A549 (cell line): ENCODE data around the gene DPP10. TPM values are rescaled to one million over a fixed set of nuclear protein-coding genes. Genes with fewer than 3 reads are reported as not detected.

Source experiments
- ATAC-seq, 2 experiments: fragments of 200-7000 bp in 1 of 2; fragments of >200 bp in 1 of 2; cut with Nextera tagmentation in 1 of 2; cut with Tn5 transposase in 1 of 2; 3 replicates each; pipeline versions ENCODE4 v1.8.0 to v1.9.1; 2018 to 2020; ENCODE audit warnings: mild to moderate bottlenecking in 1 of 2, moderate library complexity in 1 of 2
- CTCF ChIA-PET: fragments of 300-600 bp; sonication (Branson Sonifier 250); formaldehyde crosslinking; extraction: SDS; loops from one replicate; lab custom pipeline; 2021; ENCODE audit warnings: antibody characterized with exemption, inconsistent platforms; lab: Yijun Ruan, JAX
- POLR2A ChIA-PET: fragments of 350-600 bp; formaldehyde crosslinking; extraction: SDS; loops from one replicate; lab custom pipeline; 2021; ENCODE audit warnings: antibody characterized with exemption, inconsistent platforms; lab: Yijun Ruan, JAX
- DNase-seq, 2 experiments: peaks; one replicate each; pipeline versions ENCODE4 v3.0.0 to v3.0.0-alpha.2; 2011 to 2016; ENCODE audit warnings: low read depth in 1 of 2, low spot score in 1 of 2
- FAIRE-seq: peaks from 2 replicates; lab custom pipeline; 2011; peaks lifted over from hg19 to GRCh38; lab: Jason Lieb, UNC
- H3K27ac ChIP-seq, 2 experiments: fragments of >200 bp; sonication (Bioruptor Twin); formaldehyde crosslinking; 3 replicates each; pipeline ENCODE4 v1.5.1; 2016 to 2017
- H3K4me1 ChIP-seq: fragments of >200 bp; sonication (Bioruptor Twin); formaldehyde crosslinking; 3 replicates; pipeline ENCODE4 v1.6.1; 2016
- H3K4me2 ChIP-seq: fragments of >200 bp; sonication (Bioruptor Twin); formaldehyde crosslinking; 3 replicates; pipeline ENCODE4 v1.6.1; 2016
- H3K4me3 ChIP-seq: fragments of >200 bp; sonication (Bioruptor Twin); formaldehyde crosslinking; 3 replicates; pipeline ENCODE4 v1.5.1; 2016
- H3K9me3 ChIP-seq: fragments of >200 bp; sonication (Bioruptor Twin); formaldehyde crosslinking; 3 replicates; pipeline ENCODE4 v1.6.1; 2016
- BHLHE40 ChIP-seq: IDR thresholded peaks from 2 replicates; pipeline ENCODE4 v1.6.1; 2012; ENCODE audit warnings: low read depth, low read length, inconsistent platforms
- CBX2 ChIP-seq: fragments of 200-600 bp; sonication (generic); IDR thresholded peaks from 2 replicates; pipeline ENCODE4 v1.6.1; 2016; ENCODE audit warnings: low read depth, mild to moderate bottlenecking, borderline replicate concordance
- CBX8 ChIP-seq: fragments of 200-600 bp; sonication (generic); IDR thresholded peaks from 2 replicates; pipeline ENCODE4 v1.6.1; 2016
- CHD4 ChIP-seq: fragments of 200-600 bp; sonication (generic); IDR thresholded peaks from 2 replicates; pipeline ENCODE4 v1.6.1; 2016; ENCODE audit warnings: antibody characterized with exemption, mild to moderate bottlenecking, borderline replicate concordance
- E2F6 ChIP-seq: IDR thresholded peaks from 2 replicates; pipeline ENCODE4 v1.6.1; 2012; ENCODE audit warnings: low read depth, borderline replicate concordance
- EHF ChIP-seq: fragments of 250-450 bp; sonication (Bioruptor Pico); IDR thresholded peaks from 2 replicates; pipeline ENCODE4 v1.5.0; 2020; ENCODE audit warnings: mild to moderate bottlenecking
- ESRRA ChIP-seq: fragments of 150-350 bp; IDR thresholded peaks from 2 replicates; pipeline ENCODE4 v1.6.1; 2014; ENCODE audit warnings: mild to moderate bottlenecking, low read length, borderline replicate concordance
- FOSL2 ChIP-seq, 2 experiments: fragments of 450-650 bp in 1 of 2; fragments of >200 bp in 1 of 2; sonication (Bioruptor Twin) in 1 of 2; formaldehyde crosslinking; IDR thresholded peaks; 2 replicates each; pipeline versions ENCODE4 v1.5.0 to v1.6.1; 2016 to 2020; ENCODE audit warnings: mild to moderate bottlenecking in 1 of 2, moderate library complexity in 1 of 2
- FOXS1 ChIP-seq: fragments of 250-450 bp; sonication (Bioruptor Pico); IDR thresholded peaks from 2 replicates; pipeline ENCODE4 v1.5.0; 2020; ENCODE audit warnings: mild to moderate bottlenecking, moderate library complexity
- HDAC2 ChIP-seq: fragments of 200-600 bp; sonication (generic); IDR thresholded peaks from 2 replicates; pipeline ENCODE4 v1.6.1; 2016
- HEYL ChIP-seq: fragments of 250-450 bp; sonication (Bioruptor Pico); IDR thresholded peaks from 2 replicates; pipeline ENCODE4 v1.8.0; 2021; ENCODE audit warnings: mild to moderate bottlenecking, moderate library complexity
- HMGXB4 ChIP-seq: fragments of 250-450 bp; sonication (Bioruptor Pico); IDR thresholded peaks from 2 replicates; pipeline ENCODE4 v1.5.0; 2021; ENCODE audit warnings: mild to moderate bottlenecking, moderate library complexity, borderline replicate concordance
- HOXA7 ChIP-seq: fragments of 250-450 bp; sonication (Bioruptor Pico); IDR thresholded peaks from 2 replicates; pipeline ENCODE4 v1.5.0; 2020; ENCODE audit warnings: mild to moderate bottlenecking, moderate library complexity
- HOXB5 ChIP-seq: fragments of 250-450 bp; sonication (Bioruptor Pico); IDR thresholded peaks from 2 replicates; pipeline ENCODE4 v1.5.0; 2020; ENCODE audit warnings: mild to moderate bottlenecking, moderate library complexity
- JUN ChIP-seq, 2 experiments: fragments of >200 bp; sonication (Bioruptor Twin); formaldehyde crosslinking; IDR thresholded peaks; 2 replicates in 1 of 2; 3 replicates in 1 of 2; pipeline ENCODE4 v1.6.1; 2016 to 2017
- MAX ChIP-seq: IDR thresholded peaks from 2 replicates; pipeline ENCODE4 v1.6.1; 2012
- MAZ ChIP-seq: fragments of 150-350 bp; IDR thresholded peaks from 2 replicates; pipeline ENCODE4 v1.6.1; 2014; ENCODE audit warnings: antibody characterized with exemption, low read depth, low read length, borderline replicate concordance
- NFE2L2 ChIP-seq: fragments of 150-350 bp; conservative IDR thresholded peaks from 2 replicates; pipeline ENCODE4 v1.6.1; 2014; ENCODE audit warnings: low read length
- RARB ChIP-seq: fragments of 250-450 bp; sonication (Bioruptor Pico); IDR thresholded peaks from 2 replicates; pipeline ENCODE4 v1.8.0; 2021; ENCODE audit warnings: mild to moderate bottlenecking, moderate library complexity
- RCOR1 ChIP-seq: fragments of 150-350 bp; IDR thresholded peaks from 2 replicates; pipeline ENCODE4 v1.6.1; 2014; ENCODE audit warnings: antibody characterized with exemption, low read length, low read depth
- RFX5 ChIP-seq: fragments of 450-650 bp; IDR thresholded peaks from 2 replicates; pipeline ENCODE4 v1.7.1; 2014; ENCODE audit warnings: antibody characterized with exemption, mild to moderate bottlenecking, moderate library complexity
- RNF2 ChIP-seq: fragments of 200-600 bp; sonication (generic); IDR thresholded peaks from 2 replicates; pipeline ENCODE4 v1.6.1; 2016; ENCODE audit warnings: low read depth, mild to moderate bottlenecking, antibody characterized with exemption, moderate library complexity, borderline replicate concordance
- SMC3 ChIP-seq: fragments of >200 bp; sonication (Bioruptor Twin); formaldehyde crosslinking; IDR thresholded peaks from 3 replicates; pipeline ENCODE4 v1.6.1; 2018; ENCODE audit warnings: inconsistent platforms
- TFCP2L1 ChIP-seq: fragments of 250-450 bp; sonication (Bioruptor Pico); IDR thresholded peaks from 2 replicates; pipeline ENCODE4 v1.5.0; 2021; ENCODE audit warnings: mild to moderate bottlenecking
- TP53 ChIP-seq: fragments of 250-450 bp; sonication (Bioruptor Pico); IDR thresholded peaks from 2 replicates; pipeline ENCODE4 v1.5.0; 2021; ENCODE audit warnings: mild to moderate bottlenecking, moderate library complexity
- ZSCAN20 ChIP-seq: fragments of 250-450 bp; sonication (Bioruptor Pico); IDR thresholded peaks from 2 replicates; pipeline ENCODE4 v1.8.0; 2022; ENCODE audit warnings: mild to moderate bottlenecking, moderate library complexity
- WGBS: methylation state at CpG from one replicate; pipeline ENCODE4 v1.1.6; 2017; ENCODE audit errors: missing lambda C conversion rate; 5-methylcytosine and 5-hydroxymethylcytosine counted together
- polyA plus RNA-seq, 4 experiments: library from polyadenylated mRNA; depleted of rRNA in 3 of 4; stranded (reverse); fragments of >200 nt; fragmentation: RNase III in 1 of 4; extraction: RNeasy Plus Mini Kit Qiagen cat#74134 plus additional on column Dnase treatment in 1 of 4; gene quantifications; 2 replicates in 3 of 4; 3 replicates in 1 of 4; pipeline ENCODE4 v1.2.3, GENCODE V29; 2011 to 2017
- TF ChIP-seq, protein P1 (sequence below): fragments of 200-600 bp; sonication (generic); IDR thresholded peaks from 2 replicates; pipeline ENCODE4 v1.6.1; 2016; ENCODE audit warnings: antibody characterized with exemption, mild to moderate bottlenecking, moderate library complexity
- TF ChIP-seq, protein P2 (sequence below): fragments of >200 bp; sonication (Bioruptor Twin); formaldehyde crosslinking; IDR thresholded peaks from 2 replicates; pipeline ENCODE4 v1.6.1; 2016
- TF ChIP-seq, protein P3 (sequence below): fragments of 250-450 bp; sonication (Bioruptor Pico); IDR thresholded peaks from 2 replicates; pipeline ENCODE4 v1.5.0; 2020; ENCODE audit warnings: low read depth, mild to moderate bottlenecking, moderate library complexity
- TF ChIP-seq, protein P4 (sequence below): fragments of >200 bp; sonication (Bioruptor Twin); formaldehyde crosslinking; IDR thresholded peaks from 3 replicates; pipeline ENCODE4 v1.5.1; 2016

DPP10 gene
- polyA plus RNA-seq, 2 of the 4 experiments (the other 2 are of a cell fraction), result not detected

- TF ChIP-seq HEYL (CRISPR knock-in tag), result no peak
- no peak for TF ChIP-seq HOXA7 (CRISPR knock-in tag)
- no peak for TF ChIP-seq CBX8
- TF ChIP-seq RCOR1, result no peak
- TF ChIP-seq RNF2, result no peak
- TF ChIP-seq CBX2, result no peak
- TF ChIP-seq FOXS1 (CRISPR knock-in tag), result no peak
- TF ChIP-seq, protein P1, sequence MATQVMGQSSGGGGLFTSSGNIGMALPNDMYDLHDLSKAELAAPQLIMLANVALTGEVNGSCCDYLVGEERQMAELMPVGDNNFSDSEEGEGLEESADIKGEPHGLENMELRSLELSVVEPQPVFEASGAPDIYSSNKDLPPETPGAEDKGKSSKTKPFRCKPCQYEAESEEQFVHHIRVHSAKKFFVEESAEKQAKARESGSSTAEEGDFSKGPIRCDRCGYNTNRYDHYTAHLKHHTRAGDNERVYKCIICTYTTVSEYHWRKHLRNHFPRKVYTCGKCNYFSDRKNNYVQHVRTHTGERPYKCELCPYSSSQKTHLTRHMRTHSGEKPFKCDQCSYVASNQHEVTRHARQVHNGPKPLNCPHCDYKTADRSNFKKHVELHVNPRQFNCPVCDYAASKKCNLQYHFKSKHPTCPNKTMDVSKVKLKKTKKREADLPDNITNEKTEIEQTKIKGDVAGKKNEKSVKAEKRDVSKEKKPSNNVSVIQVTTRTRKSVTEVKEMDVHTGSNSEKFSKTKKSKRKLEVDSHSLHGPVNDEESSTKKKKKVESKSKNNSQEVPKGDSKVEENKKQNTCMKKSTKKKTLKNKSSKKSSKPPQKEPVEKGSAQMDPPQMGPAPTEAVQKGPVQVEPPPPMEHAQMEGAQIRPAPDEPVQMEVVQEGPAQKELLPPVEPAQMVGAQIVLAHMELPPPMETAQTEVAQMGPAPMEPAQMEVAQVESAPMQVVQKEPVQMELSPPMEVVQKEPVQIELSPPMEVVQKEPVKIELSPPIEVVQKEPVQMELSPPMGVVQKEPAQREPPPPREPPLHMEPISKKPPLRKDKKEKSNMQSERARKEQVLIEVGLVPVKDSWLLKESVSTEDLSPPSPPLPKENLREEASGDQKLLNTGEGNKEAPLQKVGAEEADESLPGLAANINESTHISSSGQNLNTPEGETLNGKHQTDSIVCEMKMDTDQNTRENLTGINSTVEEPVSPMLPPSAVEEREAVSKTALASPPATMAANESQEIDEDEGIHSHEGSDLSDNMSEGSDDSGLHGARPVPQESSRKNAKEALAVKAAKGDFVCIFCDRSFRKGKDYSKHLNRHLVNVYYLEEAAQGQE, result no peak
- no peak for TF ChIP-seq NFE2L2
- no peak for TF ChIP-seq HMGXB4 (CRISPR knock-in tag)
- TF ChIP-seq HDAC2, result no peak
- TF ChIP-seq E2F6, result no peak
- no peak for TF ChIP-seq FOSL2 (IDR thresholded peaks at IDR 0.05)
- no peak for TF ChIP-seq FOSL2 (CRISPR knock-in tag; IDR thresholded peaks at IDR 0.05)
- no peak for TF ChIP-seq MAX
- no peak for TF ChIP-seq EHF (CRISPR knock-in tag)
- no peak for TF ChIP-seq TFCP2L1 (CRISPR knock-in tag)
- no peak for TF ChIP-seq ZSCAN20 (CRISPR knock-in tag)
- TF ChIP-seq MAZ, result no peak
- TF ChIP-seq ESRRA, result no peak
- TF ChIP-seq, protein P2, sequence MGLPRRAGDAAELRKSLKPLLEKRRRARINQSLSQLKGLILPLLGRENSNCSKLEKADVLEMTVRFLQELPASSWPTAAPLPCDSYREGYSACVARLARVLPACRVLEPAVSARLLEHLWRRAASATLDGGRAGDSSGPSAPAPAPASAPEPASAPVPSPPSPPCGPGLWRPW, result no peak
- FAIRE-seq (no peak), DNase-seq (no peak), ATAC-seq (no peak)
- ChIA-PET POLR2A (no interaction called here), CTCF (no interaction called here)
- WGBS, result 0% methylated on average over 2 of the region's 2 CpGs
- Histone ChIP-seq H3K4me2 (no peak overlapping the region), H3K9me3 (0 out of 3 replicates have a peak, but pooled peaks cover 3% of the 10 kb centered on the region), H3K4me1 (no peaks in the 10 kb centered on the region), H3K4me3 (no peak overlapping the region), H3K27ac (no peak overlapping the region)
Observed at GRCh38 chr2:115414466-115414865, 972.0 kb downstream of the DPP10 start.

- H3K4me2 ChIP-seq, result no peak overlapping the region
- TF ChIP-seq TP53 (CRISPR knock-in tag) (no peak), HOXB5 (CRISPR knock-in tag) (no peak), RFX5 (no peak), BHLHE40 (no peak), JUN (IDR thresholded peaks at IDR 0.05) (no peak), RARB (CRISPR knock-in tag) (no peak), SMC3 (no peak), CHD4 (no peak)
- TF ChIP-seq, protein P3, sequence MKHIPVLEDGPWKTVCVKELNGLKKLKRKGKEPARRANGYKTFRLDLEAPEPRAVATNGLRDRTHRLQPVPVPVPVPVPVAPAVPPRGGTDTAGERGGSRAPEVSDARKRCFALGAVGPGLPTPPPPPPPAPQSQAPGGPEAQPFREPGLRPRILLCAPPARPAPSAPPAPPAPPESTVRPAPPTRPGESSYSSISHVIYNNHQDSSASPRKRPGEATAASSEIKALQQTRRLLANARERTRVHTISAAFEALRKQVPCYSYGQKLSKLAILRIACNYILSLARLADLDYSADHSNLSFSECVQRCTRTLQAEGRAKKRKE (CRISPR knock-in tag), result no peak
- TF ChIP-seq, protein P4, sequence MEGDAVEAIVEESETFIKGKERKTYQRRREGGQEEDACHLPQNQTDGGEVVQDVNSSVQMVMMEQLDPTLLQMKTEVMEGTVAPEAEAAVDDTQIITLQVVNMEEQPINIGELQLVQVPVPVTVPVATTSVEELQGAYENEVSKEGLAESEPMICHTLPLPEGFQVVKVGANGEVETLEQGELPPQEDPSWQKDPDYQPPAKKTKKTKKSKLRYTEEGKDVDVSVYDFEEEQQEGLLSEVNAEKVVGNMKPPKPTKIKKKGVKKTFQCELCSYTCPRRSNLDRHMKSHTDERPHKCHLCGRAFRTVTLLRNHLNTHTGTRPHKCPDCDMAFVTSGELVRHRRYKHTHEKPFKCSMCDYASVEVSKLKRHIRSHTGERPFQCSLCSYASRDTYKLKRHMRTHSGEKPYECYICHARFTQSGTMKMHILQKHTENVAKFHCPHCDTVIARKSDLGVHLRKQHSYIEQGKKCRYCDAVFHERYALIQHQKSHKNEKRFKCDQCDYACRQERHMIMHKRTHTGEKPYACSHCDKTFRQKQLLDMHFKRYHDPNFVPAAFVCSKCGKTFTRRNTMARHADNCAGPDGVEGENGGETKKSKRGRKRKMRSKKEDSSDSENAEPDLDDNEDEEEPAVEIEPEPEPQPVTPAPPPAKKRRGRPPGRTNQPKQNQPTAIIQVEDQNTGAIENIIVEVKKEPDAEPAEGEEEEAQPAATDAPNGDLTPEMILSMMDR, result no peak
Observed at GRCh38 chr2:115422004-115422634, 979.7 kb downstream of the DPP10 start.

More at GRCh38 chr2:115422004-115422634, 979.7 kb downstream of the DPP10 start:
- WGBS, result 6% methylated on average over 3 of the region's 3 CpGs
- Histone ChIP-seq H3K4me3 (no peak overlapping the region), H3K4me1 (no peaks in the 10 kb centered on the region), H3K9me3 (0 out of 3 replicates have a peak, but pooled peaks cover 2% of the 10 kb centered on the region), H3K27ac (no peak overlapping the region)
- ATAC-seq (no peak), DNase-seq (no peak), FAIRE-seq (no peak)
- ChIA-PET CTCF (no interaction called here), POLR2A (no interaction called here)
